Measurements from ENCODE around the gene PES1. TPM values are rescaled to one million over a fixed set of nuclear protein-coding genes. Genes with fewer than 3 reads are reported as not detected.
"Not testable (repeated sequence)": the region's sequence is repeated elsewhere in the genome, so short reads cannot be mapped to it uniquely, and the experiment has no call there.

Gene PES1
- polyA plus RNA-seq, 1 experiment = 109 TPM

- Histone ChIP-seq H3K27me3 (ENCODE audit: control insufficient read depth, insufficient read depth, low read length) (peaks cover 24% of the 10 kb centered on the region), H3K36me3 (ENCODE audit: control insufficient read depth, insufficient read depth, low read length) (no peaks in the 10 kb centered on the region), H3K4me3 (ENCODE audit: low read depth, low read length) (no peak within 1 kb of the TSS)
- POLR2A ChIA-PET = no interaction called here
- CTCF ChIA-PET = no interaction called here
- DNase-seq (ENCODE audit: low read depth) = no peak
- no peak for TF ChIP-seq CTCF (IDR thresholded peaks at IDR 0.05; ENCODE audit: insufficient read depth, low read depth, low read length)
These were observed 45.1 kb downstream of the PES1 start, which contains the start of gene SEC14L6 for GRCh38 chr22:30546616-30547015. Gene SEC14L6, minus strand, starts transcription at chr22:30546741. Its CDS starts 59 bp downstream, at chr22:30546682.

- ChIA-PET POLR2A (no interaction called here), CTCF (interaction anchor here (1.0 kb wide), 1 partner anchor 57 kb away, joined by 3 read pairs; no protein-coding TSS in a partner anchor)
- H3K4me3 ChIP-seq (ENCODE audit: low read depth, low read length) = no peak overlapping the region
- no peaks in the 10 kb centered on the region for H3K36me3 ChIP-seq (ENCODE audit: control insufficient read depth, insufficient read depth, low read length)
- peaks cover 17% of the 10 kb centered on the region for H3K27me3 ChIP-seq (ENCODE audit: control insufficient read depth, insufficient read depth, low read length)
- DNase-seq (ENCODE audit: low read depth) = no peak
- no peak for TF ChIP-seq CTCF (IDR thresholded peaks at IDR 0.05; ENCODE audit: insufficient read depth, low read depth, low read length)
These were observed 48.9 kb downstream of the PES1 start for GRCh38 chr22:30542811-30543188.

GRCh38 chr22:30541961-30542810 lies 49.5 kb downstream of the PES1 start:
- ChIA-PET POLR2A (no interaction called here), CTCF (interaction anchor here (1.0 kb wide), 1 partner anchor 56 kb away, joined by 3 read pairs; no protein-coding TSS in a partner anchor)
- Histone ChIP-seq H3K36me3 (ENCODE audit: control insufficient read depth, insufficient read depth, low read length) (no peaks in the 10 kb centered on the region), H3K27me3 (ENCODE audit: control insufficient read depth, insufficient read depth, low read length) (peaks cover 12% of the 10 kb centered on the region), H3K4me3 (ENCODE audit: low read depth, low read length) (peak overlapping the region; percentile 22)
- TF ChIP-seq CTCF (IDR thresholded peaks at IDR 0.05; ENCODE audit: insufficient read depth, low read depth, low read length) = no peak
- no peak for DNase-seq (ENCODE audit: low read depth)

GRCh38 chr22:30541511-30541910 lies 50.2 kb downstream of the PES1 start:
- H3K36me3 ChIP-seq (ENCODE audit: control insufficient read depth, insufficient read depth, low read length); CTCF ChIA-PET; H3K4me3 ChIP-seq (ENCODE audit: low read depth, low read length); DNase-seq (ENCODE audit: low read depth); POLR2A ChIA-PET: not testable (repeated sequence)
- peaks cover 12% of the 10 kb centered on the region for H3K27me3 ChIP-seq (ENCODE audit: control insufficient read depth, insufficient read depth, low read length)

GRCh38 chr22:30539368-30539767 lies 52.3 kb downstream of the PES1 start:
- Histone ChIP-seq H3K4me3 (ENCODE audit: low read depth, low read length) (no peak overlapping the region), H3K36me3 (ENCODE audit: control insufficient read depth, insufficient read depth, low read length) (no peaks in the 10 kb centered on the region), H3K27me3 (ENCODE audit: control insufficient read depth, insufficient read depth, low read length) (peaks cover 13% of the 10 kb centered on the region)
- ChIA-PET POLR2A (no interaction called here), CTCF (no interaction called here)
- no peak for TF ChIP-seq CTCF (IDR thresholded peaks at IDR 0.05; ENCODE audit: insufficient read depth, low read depth, low read length)
- DNase-seq (ENCODE audit: low read depth) = no peak

All from BJ (cell line).